MCF 10A (cell line): Measurements from ENCODE around the gene SWT1. TPM values are rescaled to one million over a fixed set of nuclear protein-coding genes. Genes with fewer than 3 reads are reported as not detected.
"Not testable (repeated sequence)": the region's sequence is repeated elsewhere in the genome, so short reads cannot be mapped to it uniquely, and the experiment has no call there.

Experiments
- BruUV-seq: library from RNA; stranded (reverse); fragments of 400-500 nt; replicated peaks from 2 replicates; lab custom pipeline; 2021; lab: Mats Ljungman, UMichigan
- CTCF ChIA-PET: fragments of 300-600 bp; sonication (Branson Sonifier 250); formaldehyde crosslinking; extraction: SDS; loops from one replicate; lab custom pipeline; 2021; ENCODE audit warnings: antibody characterized with exemption, inconsistent platforms; lab: Yijun Ruan, JAX
- POLR2A ChIA-PET: fragments of 300-600, 350-650 bp; sonication (Branson Sonifier 250); formaldehyde crosslinking; extraction: SDS; loops from one replicate; lab custom pipeline; 2020; ENCODE audit warnings: antibody characterized with exemption, inconsistent platforms; lab: Yijun Ruan, JAX
- DNase-seq: peaks from one replicate; pipeline ENCODE4 v3.0.0-alpha.2; 2018; ENCODE audit not compliant: unreplicated experiment
- H3K27ac Mint-ChIP-seq: one replicate; pipeline ENCODE4 v1.8.0; 2022; ENCODE audit warnings: mild to moderate bottlenecking, low read depth, mixed read lengths; ENCODE audit not compliant: unreplicated experiment
- H3K27me3 Mint-ChIP-seq: one replicate; pipeline ENCODE4 v1.8.0; 2022; ENCODE audit warnings: mixed read lengths; ENCODE audit not compliant: insufficient read depth, unreplicated experiment
- H3K36me3 Mint-ChIP-seq: one replicate; pipeline ENCODE4 v1.8.0; 2022; ENCODE audit warnings: mild to moderate bottlenecking, moderate library complexity, mixed read lengths; ENCODE audit not compliant: insufficient read depth, unreplicated experiment
- H3K4me1 Mint-ChIP-seq: one replicate; pipeline ENCODE4 v1.8.0; 2022; ENCODE audit warnings: mixed read lengths; ENCODE audit not compliant: insufficient read depth, unreplicated experiment
- H3K4me3 Mint-ChIP-seq: one replicate; pipeline ENCODE4 v1.8.0; 2022; ENCODE audit warnings: mild to moderate bottlenecking, moderate library complexity, mixed read lengths; ENCODE audit not compliant: unreplicated experiment
- H3K9me3 Mint-ChIP-seq: one replicate; pipeline ENCODE4 v1.8.0; 2022; ENCODE audit warnings: mixed read lengths; ENCODE audit not compliant: unreplicated experiment
- intact Hi-C: fragments of 100-400 bp; cut with micrococcal nuclease; formaldehyde crosslinking; loops from 2 replicates; pipeline ENCODE4 v1.14.1; 2022
- total RNA-seq: library from RNA; stranded (reverse); gene quantifications from 2 replicates; pipeline ENCODE4 v1.2.3, GENCODE V29; 2022
- TF ChIP-seq, protein P1 (sequence below): fragments of 200-600 bp; IDR thresholded peaks from one replicate; pipeline ENCODE4 v1.8.0; 2022; ENCODE audit warnings: antibody characterized with exemption, mild to moderate bottlenecking; ENCODE audit not compliant: unreplicated experiment

SWT1 gene
- total RNA-seq, 1 experiment from 2014 or later = 2.1 TPM

DNA sequence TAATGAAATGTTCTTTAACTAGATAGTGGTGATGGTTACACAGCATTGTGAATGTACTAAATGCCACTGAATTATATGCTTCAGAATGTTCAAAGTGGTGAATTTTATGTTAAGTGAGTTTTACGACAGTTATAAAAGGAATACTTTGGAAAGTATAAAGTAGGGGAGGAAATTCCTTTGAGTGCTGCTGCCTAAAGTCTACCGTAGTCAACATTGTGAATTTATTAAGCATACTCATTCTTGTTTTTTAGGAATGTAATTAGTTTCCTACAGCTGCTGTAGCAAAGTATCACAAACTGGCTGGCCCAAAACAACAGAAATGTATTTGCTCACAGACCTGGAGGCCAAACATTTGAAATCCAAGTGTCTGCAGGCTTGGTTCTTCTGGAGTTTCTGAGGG lies 73.0 kb downstream of the SWT1 start:
- no peak overlapping the region for H3K27ac Mint-ChIP-seq
- intact Hi-C loops = loop anchor here (10.0 kb wide), 1 partner anchor 985 kb away; no protein-coding TSS in a partner anchor
- POLR2A ChIA-PET = no interaction called here
- peaks cover 2% of the 10 kb centered on the region for H3K9me3 Mint-ChIP-seq
- no peak overlapping the region for H3K4me3 Mint-ChIP-seq
- TF ChIP-seq, protein P1, sequence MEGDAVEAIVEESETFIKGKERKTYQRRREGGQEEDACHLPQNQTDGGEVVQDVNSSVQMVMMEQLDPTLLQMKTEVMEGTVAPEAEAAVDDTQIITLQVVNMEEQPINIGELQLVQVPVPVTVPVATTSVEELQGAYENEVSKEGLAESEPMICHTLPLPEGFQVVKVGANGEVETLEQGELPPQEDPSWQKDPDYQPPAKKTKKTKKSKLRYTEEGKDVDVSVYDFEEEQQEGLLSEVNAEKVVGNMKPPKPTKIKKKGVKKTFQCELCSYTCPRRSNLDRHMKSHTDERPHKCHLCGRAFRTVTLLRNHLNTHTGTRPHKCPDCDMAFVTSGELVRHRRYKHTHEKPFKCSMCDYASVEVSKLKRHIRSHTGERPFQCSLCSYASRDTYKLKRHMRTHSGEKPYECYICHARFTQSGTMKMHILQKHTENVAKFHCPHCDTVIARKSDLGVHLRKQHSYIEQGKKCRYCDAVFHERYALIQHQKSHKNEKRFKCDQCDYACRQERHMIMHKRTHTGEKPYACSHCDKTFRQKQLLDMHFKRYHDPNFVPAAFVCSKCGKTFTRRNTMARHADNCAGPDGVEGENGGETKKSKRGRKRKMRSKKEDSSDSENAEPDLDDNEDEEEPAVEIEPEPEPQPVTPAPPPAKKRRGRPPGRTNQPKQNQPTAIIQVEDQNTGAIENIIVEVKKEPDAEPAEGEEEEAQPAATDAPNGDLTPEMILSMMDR = no peak
- CTCF ChIA-PET = interaction anchor here (1.0 kb wide), 1 partner anchor 9 kb away, joined by 3 read pairs; no protein-coding TSS in a partner anchor
- H3K27me3 Mint-ChIP-seq = no peaks in the 10 kb centered on the region
- DNase-seq = no peak
- H3K36me3 Mint-ChIP-seq = no peaks in the 10 kb centered on the region
- H3K4me1 Mint-ChIP-seq = no peaks in the 10 kb centered on the region
- BruUV-seq = no TSS peak

- Mint-ChIP-seq H3K4me3 (no peak overlapping the region), H3K4me1 (no peaks in the 10 kb centered on the region), H3K36me3 (no peaks in the 10 kb centered on the region), H3K27ac (no peak overlapping the region), H3K27me3 (no peaks in the 10 kb centered on the region), H3K9me3 (no peaks in the 10 kb centered on the region)
- intact Hi-C loops = loop anchor here (10.0 kb wide), 1 partner anchor 982 kb away; no protein-coding TSS in a partner anchor
- CTCF ChIA-PET = interaction anchor here (1.6 kb wide), 1 partner anchor 363 kb away, joined by 3 read pairs; no protein-coding TSS in a partner anchor
- TF ChIP-seq, protein P1 = no peak
- BruUV-seq = no TSS peak
- DNase-seq = no peak
- POLR2A ChIA-PET = interaction anchor here (0.7 to 1.1 kb wide), 2 partner anchors 85 to 104 kb away, joined by 3 to 7 read pairs; partner anchors contain the start of gene IVNS1ABP
Observed at GRCh38 chr1:185232874-185233273, 75.9 kb downstream of the SWT1 start.

- not testable (repeated sequence) for BruUV-seq, H3K36me3 Mint-ChIP-seq, H3K27me3 Mint-ChIP-seq, H3K9me3 Mint-ChIP-seq, H3K4me1 Mint-ChIP-seq, H3K27ac Mint-ChIP-seq, DNase-seq, H3K4me3 Mint-ChIP-seq
- CTCF ChIA-PET = interaction anchor here (1.6 to 1.8 kb wide), 2 partner anchors 446 to 462 kb away, joined by 3 to 8 read pairs; no protein-coding TSS in a partner anchor
- POLR2A ChIA-PET = interaction anchor here (1.4 kb wide), 1 partner anchor 11 kb away, joined by 3 read pairs; no protein-coding TSS in a partner anchor
- intact Hi-C loops = loop anchor here (10.0 kb wide), 1 partner anchor 981 kb away; no protein-coding TSS in a partner anchor
Observed at GRCh38 chr1:185234183-185234582, 77.2 kb downstream of the SWT1 start.

DNA sequence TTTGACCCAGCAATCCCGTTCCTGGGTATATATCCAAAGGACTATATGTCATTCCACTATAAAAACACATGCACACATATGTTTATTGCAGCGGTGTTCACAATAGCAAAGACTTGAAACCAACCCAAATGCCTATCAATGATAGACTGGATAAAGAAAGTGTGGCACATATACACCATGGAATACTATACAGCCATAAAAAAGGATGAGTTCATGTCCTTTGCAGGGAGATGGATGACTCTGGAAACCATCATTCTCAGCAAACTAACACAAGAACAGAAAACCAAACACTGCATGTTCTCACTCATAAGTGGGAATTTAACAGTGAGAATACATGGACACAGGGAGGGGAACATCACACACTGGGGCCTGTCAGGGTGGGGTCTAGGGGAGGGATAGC lies 80.2 kb downstream of the SWT1 start:
- CTCF ChIA-PET = interaction anchor here (0.6 to 4.0 kb wide), 7 partner anchors 13 to 443 kb away, joined by 3 to 48 read pairs (median 9); no protein-coding TSS in a partner anchor
- H3K27me3 Mint-ChIP-seq, POLR2A ChIA-PET, H3K4me3 Mint-ChIP-seq, DNase-seq, BruUV-seq, H3K27ac Mint-ChIP-seq, H3K36me3 Mint-ChIP-seq, H3K9me3 Mint-ChIP-seq, H3K4me1 Mint-ChIP-seq: not testable (repeated sequence)
- intact Hi-C loops = loop anchor here (5.0 to 10.0 kb wide), 2 partner anchors 445 to 978 kb away; no protein-coding TSS in a partner anchor

DNA sequence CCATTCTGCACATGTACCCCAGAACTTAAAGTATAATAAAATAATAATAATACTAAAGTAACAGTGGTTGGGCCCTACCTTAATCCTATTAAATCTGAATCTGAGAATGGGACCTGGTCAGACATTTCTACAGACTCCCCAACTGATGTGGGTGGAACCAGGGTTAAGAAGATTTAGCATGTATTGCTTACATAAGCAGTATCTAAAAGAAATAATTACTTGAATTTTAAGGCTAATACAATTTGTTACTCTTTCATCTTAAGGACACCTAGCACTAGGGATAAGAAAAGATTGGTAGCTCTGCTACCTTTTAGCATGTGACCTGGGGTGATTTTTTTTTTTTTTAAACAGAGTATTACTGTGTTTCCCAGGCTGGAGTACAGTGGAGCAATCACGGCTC lies 80.7 kb downstream of the SWT1 start:
- no peaks in the 10 kb centered on the region for H3K9me3 Mint-ChIP-seq
- H3K4me3 Mint-ChIP-seq = no peak overlapping the region
- H3K27me3 Mint-ChIP-seq = no peaks in the 10 kb centered on the region
- no TSS peak for BruUV-seq
- ChIA-PET CTCF (interaction anchor here (0.5 to 4.0 kb wide), 18 partner anchors 9 to 1148 kb away, joined by 3 to 48 read pairs (median 4); no protein-coding TSS in a partner anchor), POLR2A (interaction anchor here (1.9 kb wide), 1 partner anchor 432 kb away, joined by 10 read pairs; no protein-coding TSS in a partner anchor)
- no peak for DNase-seq
- H3K36me3 Mint-ChIP-seq = no peaks in the 10 kb centered on the region
- H3K27ac Mint-ChIP-seq = no peak overlapping the region
- TF ChIP-seq, protein P1 = no peak
- no peaks in the 10 kb centered on the region for H3K4me1 Mint-ChIP-seq
- intact Hi-C loops = loop anchor here (1.0 to 10.0 kb wide), 4 partner anchors 359 to 977 kb away; no protein-coding TSS in a partner anchor
